Measurements from ENCODE around the gene GRIK3.

Gene GRIK3

GRCh38 chr1:36778740-36779139 is 255.6 kb downstream of the GRIK3 start:
- no peaks in the 10 kb centered on the region for H3K4me1 ChIP-seq (ENCODE audit: insufficient read depth, low read length, poor library complexity, severe bottlenecking)
- H3K27me3 ChIP-seq (ENCODE audit: insufficient read depth, low read length, poor library complexity, severe bottlenecking), result no peaks in the 10 kb centered on the region
- TF ChIP-seq EZH2phosphoT487 (IDR thresholded peaks at IDR 0.05; ENCODE audit: borderline replicate concordance) (no peak), CTCF (conservative IDR thresholded peaks at IDR 0.05; ENCODE audit: low read length) (no peak)
- no peak overlapping the region for H3K9ac ChIP-seq (ENCODE audit: low read depth, low read length, poor library complexity, severe bottlenecking)
- no peak overlapping the region for H3K4me3 ChIP-seq (ENCODE audit: low read length, poor library complexity, severe bottlenecking)
- no peaks in the 10 kb centered on the region for H3K79me2 ChIP-seq (ENCODE audit: insufficient read depth, low read length)
- no peak overlapping the region for H2AFZ ChIP-seq (ENCODE audit: low read length)
- no peaks in the 10 kb centered on the region for H3F3A ChIP-seq (ENCODE audit: low read depth)
- H4K20me1 ChIP-seq (ENCODE audit: insufficient read depth, low read length, poor library complexity, severe bottlenecking), result no peaks in the 10 kb centered on the region
- H3K4me2 ChIP-seq (ENCODE audit: low read depth, low read length, poor library complexity, severe bottlenecking), result no peak overlapping the region
- no peaks in the 10 kb centered on the region for H3K36me3 ChIP-seq (ENCODE audit: insufficient read depth, low read length)
- H3K9me2 ChIP-seq (replicated peaks; ENCODE audit: low read depth, low read length), result no peaks in the 10 kb centered on the region
- H3K9me3 ChIP-seq (ENCODE audit: insufficient read depth, low read depth, low read length), result no peaks in the 10 kb centered on the region

- Histone ChIP-seq H3K9ac (ENCODE audit: low read depth, low read length, poor library complexity, severe bottlenecking) (no peak overlapping the region), H3K9me2 (replicated peaks; ENCODE audit: low read depth, low read length) (no peaks in the 10 kb centered on the region), H3K79me2 (ENCODE audit: insufficient read depth, low read length) (no peaks in the 10 kb centered on the region), H3K4me3 (ENCODE audit: low read length, poor library complexity, severe bottlenecking) (no peak overlapping the region), H2AFZ (ENCODE audit: low read length) (no peak overlapping the region), H4K20me1 (ENCODE audit: insufficient read depth, low read length, poor library complexity, severe bottlenecking) (no peaks in the 10 kb centered on the region), H3K9me3 (ENCODE audit: insufficient read depth, low read depth, low read length) (no peaks in the 10 kb centered on the region), H3K36me3 (ENCODE audit: insufficient read depth, low read length) (no peaks in the 10 kb centered on the region), H3K4me2 (ENCODE audit: low read depth, low read length, poor library complexity, severe bottlenecking) (no peak overlapping the region), H3K27me3 (ENCODE audit: insufficient read depth, low read length, poor library complexity, severe bottlenecking) (no peaks in the 10 kb centered on the region), H3K4me1 (ENCODE audit: insufficient read depth, low read length, poor library complexity, severe bottlenecking) (no peaks in the 10 kb centered on the region), H3F3A (ENCODE audit: low read depth) (no peaks in the 10 kb centered on the region)
- TF ChIP-seq CTCF (conservative IDR thresholded peaks at IDR 0.05; ENCODE audit: low read length) (no peak), EZH2phosphoT487 (IDR thresholded peaks at IDR 0.05; ENCODE audit: borderline replicate concordance) (no peak)
Observed at GRCh38 chr1:36776948-36777831, 257.1 kb downstream of the GRIK3 start.

DNA sequence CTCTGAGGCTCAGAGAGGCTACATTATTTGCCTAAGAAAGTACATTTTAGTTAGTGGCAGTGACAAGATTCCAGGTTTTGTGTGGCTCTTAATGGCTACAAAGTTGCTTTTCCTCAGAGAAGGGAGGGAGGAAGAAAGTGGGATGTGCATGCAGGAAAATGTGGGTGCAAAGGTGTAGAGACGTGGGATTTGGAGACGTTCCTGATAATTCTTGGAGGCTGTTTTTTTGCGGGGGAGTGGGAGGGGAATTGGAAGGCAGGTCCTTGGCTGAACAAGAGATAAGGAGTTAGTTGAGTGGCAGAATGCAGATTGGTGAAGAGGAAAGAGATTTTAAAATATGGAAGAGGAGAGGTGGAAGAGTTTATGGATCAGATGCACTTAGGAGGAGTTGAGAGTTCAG is 258.1 kb downstream of the GRIK3 start:
- Histone ChIP-seq H2AFZ (ENCODE audit: low read length) (no peak overlapping the region), H3K9me3 (ENCODE audit: insufficient read depth, low read depth, low read length) (no peaks in the 10 kb centered on the region), H3K4me3 (ENCODE audit: low read length, poor library complexity, severe bottlenecking) (no peak overlapping the region), H3F3A (ENCODE audit: low read depth) (no peaks in the 10 kb centered on the region), H4K20me1 (ENCODE audit: insufficient read depth, low read length, poor library complexity, severe bottlenecking) (no peaks in the 10 kb centered on the region), H3K4me1 (ENCODE audit: insufficient read depth, low read length, poor library complexity, severe bottlenecking) (no peaks in the 10 kb centered on the region), H3K79me2 (ENCODE audit: insufficient read depth, low read length) (no peaks in the 10 kb centered on the region), H3K9ac (ENCODE audit: low read depth, low read length, poor library complexity, severe bottlenecking) (no peak overlapping the region), H3K27me3 (ENCODE audit: insufficient read depth, low read length, poor library complexity, severe bottlenecking) (no peaks in the 10 kb centered on the region), H3K9me2 (replicated peaks; ENCODE audit: low read depth, low read length) (no peaks in the 10 kb centered on the region), H3K4me2 (ENCODE audit: low read depth, low read length, poor library complexity, severe bottlenecking) (no peak overlapping the region), H3K36me3 (ENCODE audit: insufficient read depth, low read length) (no peaks in the 10 kb centered on the region)
- TF ChIP-seq EZH2phosphoT487 (IDR thresholded peaks at IDR 0.05; ENCODE audit: borderline replicate concordance) (no peak), CTCF (conservative IDR thresholded peaks at IDR 0.05; ENCODE audit: low read length) (no peak)

All from Loucy (cell line).